Retinal pigment epithelial cell (primary cell): Measurements from ENCODE around the gene DEFB119.

Source experiments
- DNase-seq: peaks from one replicate; pipeline ENCODE4 v3.0.0-alpha.2; 2010; ENCODE audit warnings: low read depth
- H3K4me3 ChIP-seq: 2 replicates; pipeline ENCODE4 v1.5.1; 2011; ENCODE audit warnings: mild to moderate bottlenecking, low read length, control low read depth, moderate library complexity
- TF ChIP-seq, protein P1 (sequence below): conservative IDR thresholded peaks from 2 replicates; pipeline ENCODE4 v1.5.1; 2011; ENCODE audit warnings: low read depth, low read length, control low read depth, inconsistent platforms

DEFB119 gene

DNA sequence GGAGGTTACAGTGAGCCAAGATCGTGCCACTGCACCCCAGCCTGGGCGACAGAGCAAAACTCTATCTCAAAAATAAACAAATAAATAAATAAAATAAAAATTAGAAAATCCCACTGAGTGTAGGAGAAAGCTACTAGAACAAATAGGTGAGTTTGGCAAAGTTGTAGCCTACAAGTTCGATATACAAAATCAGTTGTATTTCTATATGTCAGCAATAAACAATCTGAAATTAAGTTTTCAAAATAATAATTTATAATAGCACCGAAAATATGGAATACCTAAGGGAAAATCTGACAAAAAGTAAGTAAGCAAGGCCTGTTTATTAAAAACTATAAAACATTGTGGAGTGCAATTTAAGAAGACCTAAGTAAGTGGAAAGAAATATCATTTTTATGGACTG is 27.1 kb downstream of the DEFB119 start:
- DNase-seq = no peak
- TF ChIP-seq, protein P1, sequence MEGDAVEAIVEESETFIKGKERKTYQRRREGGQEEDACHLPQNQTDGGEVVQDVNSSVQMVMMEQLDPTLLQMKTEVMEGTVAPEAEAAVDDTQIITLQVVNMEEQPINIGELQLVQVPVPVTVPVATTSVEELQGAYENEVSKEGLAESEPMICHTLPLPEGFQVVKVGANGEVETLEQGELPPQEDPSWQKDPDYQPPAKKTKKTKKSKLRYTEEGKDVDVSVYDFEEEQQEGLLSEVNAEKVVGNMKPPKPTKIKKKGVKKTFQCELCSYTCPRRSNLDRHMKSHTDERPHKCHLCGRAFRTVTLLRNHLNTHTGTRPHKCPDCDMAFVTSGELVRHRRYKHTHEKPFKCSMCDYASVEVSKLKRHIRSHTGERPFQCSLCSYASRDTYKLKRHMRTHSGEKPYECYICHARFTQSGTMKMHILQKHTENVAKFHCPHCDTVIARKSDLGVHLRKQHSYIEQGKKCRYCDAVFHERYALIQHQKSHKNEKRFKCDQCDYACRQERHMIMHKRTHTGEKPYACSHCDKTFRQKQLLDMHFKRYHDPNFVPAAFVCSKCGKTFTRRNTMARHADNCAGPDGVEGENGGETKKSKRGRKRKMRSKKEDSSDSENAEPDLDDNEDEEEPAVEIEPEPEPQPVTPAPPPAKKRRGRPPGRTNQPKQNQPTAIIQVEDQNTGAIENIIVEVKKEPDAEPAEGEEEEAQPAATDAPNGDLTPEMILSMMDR = no peak
- no peak overlapping the region for H3K4me3 ChIP-seq

DNA sequence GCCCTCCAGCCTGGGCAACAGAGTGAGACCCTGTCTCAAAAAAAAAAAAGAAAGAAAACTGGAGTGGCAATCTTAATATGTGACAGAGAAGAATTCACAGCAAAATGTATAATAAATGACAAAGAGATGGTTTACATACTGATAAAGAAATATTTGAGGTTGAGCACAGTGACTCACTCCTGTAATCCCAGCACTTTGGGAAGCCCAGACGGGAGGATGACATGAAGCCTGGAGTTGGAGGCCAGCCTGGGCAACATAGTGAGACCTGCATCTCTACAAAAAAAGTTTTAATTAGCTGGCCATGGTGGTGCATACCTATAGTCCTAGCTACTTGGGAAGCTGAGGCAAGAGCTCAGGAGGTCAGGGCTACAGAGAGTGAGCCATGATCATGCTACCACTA is 34.4 kb downstream of the DEFB119 start:
- H3K4me3 ChIP-seq = no peak overlapping the region
- no peak for DNase-seq
- TF ChIP-seq, protein P1 = no peak

DNA sequence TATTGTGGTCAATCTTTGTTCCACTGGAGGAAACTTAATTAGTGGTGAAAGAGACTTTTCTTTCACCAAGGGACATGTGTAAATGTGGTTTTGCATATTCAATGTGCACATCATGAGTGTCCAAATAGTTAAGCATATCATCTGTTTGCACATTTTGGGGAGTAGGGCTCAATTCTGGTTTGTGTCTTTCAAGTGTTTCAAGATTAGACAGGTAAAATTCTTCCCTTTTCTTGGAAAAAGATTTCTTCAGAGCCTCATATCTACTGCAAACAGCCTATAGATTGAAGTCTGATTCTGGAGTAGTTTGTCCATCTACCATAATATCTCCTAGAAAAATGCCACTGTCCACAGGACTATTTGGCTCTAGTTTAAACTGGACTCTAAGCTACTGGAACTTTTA is 48.9 kb downstream of the DEFB119 start:
- DNase-seq = no peak
- TF ChIP-seq, protein P1 = no peak
- no peak overlapping the region for H3K4me3 ChIP-seq

DNA sequence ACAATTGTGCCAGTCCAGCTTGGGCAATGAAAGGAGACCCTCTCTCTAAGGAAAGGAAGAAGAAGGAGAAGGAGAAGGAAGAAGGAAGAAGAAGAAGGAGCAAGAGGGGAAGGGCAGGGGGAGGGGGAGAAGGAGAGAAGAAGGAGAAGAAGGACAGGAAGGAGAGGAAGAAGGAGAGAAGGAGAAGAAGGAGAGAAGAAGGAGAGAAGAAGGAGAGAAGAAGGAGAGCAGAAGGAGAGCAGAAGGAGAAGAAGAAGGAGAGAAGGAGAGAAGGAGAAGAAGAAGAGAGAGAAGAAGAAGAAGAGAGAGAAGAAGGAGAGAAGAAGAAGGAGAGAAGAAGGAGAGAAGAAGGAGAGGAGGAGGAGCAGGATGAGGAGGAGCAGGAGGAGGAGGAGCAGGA is 59.5 kb downstream of the DEFB119 start:
- no peak overlapping the region for H3K4me3 ChIP-seq
- TF ChIP-seq, protein P1 = no peak

More for the DNA sequence above, 59.5 kb downstream of the DEFB119 start:
- no peak for DNase-seq
